GM12878 (cell line): ENCODE data around the gene SRCIN1.

Experiments
- CBX3 ChIP-seq: fragments of 200-600 bp; sonication (generic); IDR thresholded peaks from 2 replicates; pipeline ENCODE4 v1.6.1; 2016; ENCODE audit warnings: low read depth, borderline replicate concordance
- CREB1 ChIP-seq: IDR thresholded peaks from 2 replicates; pipeline ENCODE4 v1.6.1; 2012; ENCODE audit warnings: low read depth, mild to moderate bottlenecking, inconsistent platforms
- CREM ChIP-seq: IDR thresholded peaks from 2 replicates; pipeline ENCODE4 v1.6.1; 2014; ENCODE audit warnings: antibody characterized with exemption, low read depth
- FOXK2 ChIP-seq: fragments of 450-650 bp; IDR thresholded peaks from 2 replicates; pipeline ENCODE4 v1.6.1; 2017; ENCODE audit warnings: mild to moderate bottlenecking, moderate library complexity
- POLR2A ChIP-seq: IDR thresholded peaks from 2 replicates; pipeline ENCODE4 v1.6.1; 2011; ENCODE audit warnings: low read depth, mild to moderate bottlenecking, low read length
- SMC3 ChIP-seq: IDR thresholded peaks from 2 replicates; pipeline ENCODE4 v1.6.1; 2011; ENCODE audit warnings: low read length, improper control_type of control experiment, borderline replicate concordance
- SUPT20H ChIP-seq: IDR thresholded peaks from 2 replicates; pipeline ENCODE4 v1.6.1; 2011; ENCODE audit warnings: low read depth, mild to moderate bottlenecking, low read length, moderate library complexity, borderline replicate concordance; ENCODE audit not compliant: control insufficient read depth
- TCF12 ChIP-seq: IDR thresholded peaks from 2 replicates; pipeline ENCODE4 v1.6.1; 2011; ENCODE audit warnings: low read depth, mild to moderate bottlenecking, low read length
- ZNF24 ChIP-seq: fragments of 450-650 bp; IDR thresholded peaks from 2 replicates; pipeline ENCODE4 v1.6.1; 2017; ENCODE audit warnings: antibody characterized with exemption, mild to moderate bottlenecking
- TF ChIP-seq, protein P1 (sequence below): fragments of 450-650 bp; IDR thresholded peaks from 2 replicates; pipeline ENCODE4 v1.6.1; 2017; ENCODE audit warnings: mild to moderate bottlenecking
- TF ChIP-seq, protein P2 (sequence below), 3 experiments: IDR thresholded peaks in 2 of 3; conservative IDR thresholded peaks in 1 of 3; 2 replicates each; pipeline ENCODE4 v1.5.1; 2011; ENCODE audit warnings: low read depth in 3 of 3, low read length in 3 of 3, mild to moderate bottlenecking in 3 of 3, control low read depth in 2 of 3, moderate library complexity in 2 of 3, inconsistent platforms in 1 of 3, mixed read lengths in 1 of 3; ENCODE audit not compliant: control insufficient read depth in 2 of 3, insufficient read depth in 1 of 3; ENCODE audit errors: extremely low read depth in 1 of 3
- TF ChIP-seq, protein P3 (sequence below): IDR thresholded peaks from 2 replicates; pipeline ENCODE4 v1.6.1; 2012; ENCODE audit warnings: mild to moderate bottlenecking, low read depth, low read length
- TF ChIP-seq, protein P4 (sequence below): IDR thresholded peaks from 2 replicates; pipeline ENCODE4 v1.6.1; 2012; ENCODE audit warnings: low read depth, low read length, improper control_type of control experiment

DNA sequence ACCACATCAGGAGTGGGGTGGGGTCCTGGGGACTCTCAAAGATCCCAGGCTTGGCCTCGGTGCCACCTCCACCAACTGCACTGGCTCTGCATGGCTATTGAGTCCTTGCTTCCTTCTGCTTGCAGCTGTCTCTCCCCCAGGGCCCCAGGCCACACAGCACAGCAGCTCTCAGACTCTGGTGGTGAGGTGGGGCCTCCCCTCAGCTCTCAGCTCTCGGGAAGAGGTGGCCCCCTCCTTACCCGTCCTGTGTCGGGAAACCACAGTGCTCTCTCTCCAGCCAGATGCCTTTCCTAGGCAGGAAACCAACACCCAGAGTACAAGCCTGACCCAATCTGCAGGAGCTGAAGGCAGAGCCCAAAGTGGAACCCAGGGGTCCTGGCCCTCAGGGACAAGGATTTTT lies 18.5 kb downstream of the SRCIN1 start:
- TF ChIP-seq SUPT20H (no peak), ZNF24 (no peak), CREM (no peak), POLR2A (no peak), CBX3 (no peak), FOXK2 (no peak), SMC3 (no peak), TCF12 (no peak), CREB1 (no peak)
- TF ChIP-seq, protein P1, sequence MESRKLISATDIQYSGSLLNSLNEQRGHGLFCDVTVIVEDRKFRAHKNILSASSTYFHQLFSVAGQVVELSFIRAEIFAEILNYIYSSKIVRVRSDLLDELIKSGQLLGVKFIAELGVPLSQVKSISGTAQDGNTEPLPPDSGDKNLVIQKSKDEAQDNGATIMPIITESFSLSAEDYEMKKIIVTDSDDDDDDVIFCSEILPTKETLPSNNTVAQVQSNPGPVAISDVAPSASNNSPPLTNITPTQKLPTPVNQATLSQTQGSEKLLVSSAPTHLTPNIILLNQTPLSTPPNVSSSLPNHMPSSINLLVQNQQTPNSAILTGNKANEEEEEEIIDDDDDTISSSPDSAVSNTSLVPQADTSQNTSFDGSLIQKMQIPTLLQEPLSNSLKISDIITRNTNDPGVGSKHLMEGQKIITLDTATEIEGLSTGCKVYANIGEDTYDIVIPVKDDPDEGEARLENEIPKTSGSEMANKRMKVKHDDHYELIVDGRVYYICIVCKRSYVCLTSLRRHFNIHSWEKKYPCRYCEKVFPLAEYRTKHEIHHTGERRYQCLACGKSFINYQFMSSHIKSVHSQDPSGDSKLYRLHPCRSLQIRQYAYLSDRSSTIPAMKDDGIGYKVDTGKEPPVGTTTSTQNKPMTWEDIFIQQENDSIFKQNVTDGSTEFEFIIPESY, result no peak
- TF ChIP-seq, protein P2, sequence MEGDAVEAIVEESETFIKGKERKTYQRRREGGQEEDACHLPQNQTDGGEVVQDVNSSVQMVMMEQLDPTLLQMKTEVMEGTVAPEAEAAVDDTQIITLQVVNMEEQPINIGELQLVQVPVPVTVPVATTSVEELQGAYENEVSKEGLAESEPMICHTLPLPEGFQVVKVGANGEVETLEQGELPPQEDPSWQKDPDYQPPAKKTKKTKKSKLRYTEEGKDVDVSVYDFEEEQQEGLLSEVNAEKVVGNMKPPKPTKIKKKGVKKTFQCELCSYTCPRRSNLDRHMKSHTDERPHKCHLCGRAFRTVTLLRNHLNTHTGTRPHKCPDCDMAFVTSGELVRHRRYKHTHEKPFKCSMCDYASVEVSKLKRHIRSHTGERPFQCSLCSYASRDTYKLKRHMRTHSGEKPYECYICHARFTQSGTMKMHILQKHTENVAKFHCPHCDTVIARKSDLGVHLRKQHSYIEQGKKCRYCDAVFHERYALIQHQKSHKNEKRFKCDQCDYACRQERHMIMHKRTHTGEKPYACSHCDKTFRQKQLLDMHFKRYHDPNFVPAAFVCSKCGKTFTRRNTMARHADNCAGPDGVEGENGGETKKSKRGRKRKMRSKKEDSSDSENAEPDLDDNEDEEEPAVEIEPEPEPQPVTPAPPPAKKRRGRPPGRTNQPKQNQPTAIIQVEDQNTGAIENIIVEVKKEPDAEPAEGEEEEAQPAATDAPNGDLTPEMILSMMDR (IDR thresholded peaks at IDR 0.05 in 2 of 3, conservative IDR thresholded peaks at IDR 0.05 in 1 of 3; ENCODE audit: control insufficient read depth in 2 of 3, extremely low read depth in 1 of 3, insufficient read depth in 1 of 3, low read depth in 3 of 3, low read length in 3 of 3), result no peak
- TF ChIP-seq, protein P3, sequence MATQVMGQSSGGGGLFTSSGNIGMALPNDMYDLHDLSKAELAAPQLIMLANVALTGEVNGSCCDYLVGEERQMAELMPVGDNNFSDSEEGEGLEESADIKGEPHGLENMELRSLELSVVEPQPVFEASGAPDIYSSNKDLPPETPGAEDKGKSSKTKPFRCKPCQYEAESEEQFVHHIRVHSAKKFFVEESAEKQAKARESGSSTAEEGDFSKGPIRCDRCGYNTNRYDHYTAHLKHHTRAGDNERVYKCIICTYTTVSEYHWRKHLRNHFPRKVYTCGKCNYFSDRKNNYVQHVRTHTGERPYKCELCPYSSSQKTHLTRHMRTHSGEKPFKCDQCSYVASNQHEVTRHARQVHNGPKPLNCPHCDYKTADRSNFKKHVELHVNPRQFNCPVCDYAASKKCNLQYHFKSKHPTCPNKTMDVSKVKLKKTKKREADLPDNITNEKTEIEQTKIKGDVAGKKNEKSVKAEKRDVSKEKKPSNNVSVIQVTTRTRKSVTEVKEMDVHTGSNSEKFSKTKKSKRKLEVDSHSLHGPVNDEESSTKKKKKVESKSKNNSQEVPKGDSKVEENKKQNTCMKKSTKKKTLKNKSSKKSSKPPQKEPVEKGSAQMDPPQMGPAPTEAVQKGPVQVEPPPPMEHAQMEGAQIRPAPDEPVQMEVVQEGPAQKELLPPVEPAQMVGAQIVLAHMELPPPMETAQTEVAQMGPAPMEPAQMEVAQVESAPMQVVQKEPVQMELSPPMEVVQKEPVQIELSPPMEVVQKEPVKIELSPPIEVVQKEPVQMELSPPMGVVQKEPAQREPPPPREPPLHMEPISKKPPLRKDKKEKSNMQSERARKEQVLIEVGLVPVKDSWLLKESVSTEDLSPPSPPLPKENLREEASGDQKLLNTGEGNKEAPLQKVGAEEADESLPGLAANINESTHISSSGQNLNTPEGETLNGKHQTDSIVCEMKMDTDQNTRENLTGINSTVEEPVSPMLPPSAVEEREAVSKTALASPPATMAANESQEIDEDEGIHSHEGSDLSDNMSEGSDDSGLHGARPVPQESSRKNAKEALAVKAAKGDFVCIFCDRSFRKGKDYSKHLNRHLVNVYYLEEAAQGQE, result no peak
- TF ChIP-seq, protein P4, sequence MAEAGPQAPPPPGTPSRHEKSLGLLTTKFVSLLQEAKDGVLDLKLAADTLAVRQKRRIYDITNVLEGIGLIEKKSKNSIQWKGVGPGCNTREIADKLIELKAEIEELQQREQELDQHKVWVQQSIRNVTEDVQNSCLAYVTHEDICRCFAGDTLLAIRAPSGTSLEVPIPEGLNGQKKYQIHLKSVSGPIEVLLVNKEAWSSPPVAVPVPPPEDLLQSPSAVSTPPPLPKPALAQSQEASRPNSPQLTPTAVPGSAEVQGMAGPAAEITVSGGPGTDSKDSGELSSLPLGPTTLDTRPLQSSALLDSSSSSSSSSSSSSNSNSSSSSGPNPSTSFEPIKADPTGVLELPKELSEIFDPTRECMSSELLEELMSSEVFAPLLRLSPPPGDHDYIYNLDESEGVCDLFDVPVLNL, result no peak
